ENCODE measurements around the gene MMP25. TPM values are rescaled to one million over a fixed set of nuclear protein-coding genes. Genes with fewer than 3 reads are reported as not detected.

Gene MMP25
- total and polyA plus RNA-seq, 2 experiments from 2014 or later = 6.3 TPM; not detected in 1

DNA sequence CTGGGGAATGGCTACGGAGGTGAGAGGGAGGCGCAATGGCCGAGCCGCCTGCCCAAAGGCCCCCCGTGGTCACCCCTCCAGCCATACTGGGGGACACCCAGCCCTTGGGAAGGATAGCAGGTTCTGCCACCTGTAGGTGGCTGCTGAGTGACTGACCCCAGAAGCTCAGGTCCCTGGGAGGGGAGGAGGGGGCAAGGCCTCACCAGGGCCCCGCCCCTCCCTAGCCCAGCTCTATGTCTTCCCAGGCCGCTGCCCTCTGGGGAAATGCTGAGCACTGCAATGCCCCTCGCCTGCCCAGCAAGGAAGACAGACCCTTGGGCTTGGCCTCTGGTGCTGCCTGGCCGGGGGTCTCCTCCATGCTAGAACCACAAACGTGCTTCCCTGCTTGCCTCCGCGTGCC lies 45.0 kb upstream of the MMP25 start:
- H3K4me1 ChIP-seq (ENCODE audit: insufficient read depth) = peaks cover 2% of the 10 kb centered on the region
- H2AFZ ChIP-seq = no peak overlapping the region
- no peak overlapping the region for H3K4me2 ChIP-seq
- no peak overlapping the region for H3K27ac ChIP-seq
- no peaks in the 10 kb centered on the region for H3K36me3 ChIP-seq (replicated peaks; ENCODE audit: insufficient read depth, low read depth)
- H3K9me2 ChIP-seq (replicated peaks; ENCODE audit: insufficient read depth) = no peaks in the 10 kb centered on the region
- H3K27me3 ChIP-seq = no peaks in the 10 kb centered on the region
- TF ChIP-seq EZH2 (IDR thresholded peaks at IDR 0.05; ENCODE audit: borderline replicate concordance) = no peak
- TF ChIP-seq EZH2phosphoT487 (IDR thresholded peaks at IDR 0.05; ENCODE audit: low read depth, severe bottlenecking, unreplicated experiment) = no peak
- TF ChIP-seq, protein P1, sequence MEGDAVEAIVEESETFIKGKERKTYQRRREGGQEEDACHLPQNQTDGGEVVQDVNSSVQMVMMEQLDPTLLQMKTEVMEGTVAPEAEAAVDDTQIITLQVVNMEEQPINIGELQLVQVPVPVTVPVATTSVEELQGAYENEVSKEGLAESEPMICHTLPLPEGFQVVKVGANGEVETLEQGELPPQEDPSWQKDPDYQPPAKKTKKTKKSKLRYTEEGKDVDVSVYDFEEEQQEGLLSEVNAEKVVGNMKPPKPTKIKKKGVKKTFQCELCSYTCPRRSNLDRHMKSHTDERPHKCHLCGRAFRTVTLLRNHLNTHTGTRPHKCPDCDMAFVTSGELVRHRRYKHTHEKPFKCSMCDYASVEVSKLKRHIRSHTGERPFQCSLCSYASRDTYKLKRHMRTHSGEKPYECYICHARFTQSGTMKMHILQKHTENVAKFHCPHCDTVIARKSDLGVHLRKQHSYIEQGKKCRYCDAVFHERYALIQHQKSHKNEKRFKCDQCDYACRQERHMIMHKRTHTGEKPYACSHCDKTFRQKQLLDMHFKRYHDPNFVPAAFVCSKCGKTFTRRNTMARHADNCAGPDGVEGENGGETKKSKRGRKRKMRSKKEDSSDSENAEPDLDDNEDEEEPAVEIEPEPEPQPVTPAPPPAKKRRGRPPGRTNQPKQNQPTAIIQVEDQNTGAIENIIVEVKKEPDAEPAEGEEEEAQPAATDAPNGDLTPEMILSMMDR (IDR thresholded peaks at IDR 0.05; ENCODE audit: poor library complexity) = no peak
- DNase-seq (ENCODE audit: low spot score) = no peak
- 83% methylated on average over 11 of the region's 12 CpGs for WGBS (ENCODE audit: low lambda C conversion rate, missing lambda C conversion rate)
- H3K4me3 ChIP-seq = no peak overlapping the region
- no peaks in the 10 kb centered on the region for H3K9me3 ChIP-seq (ENCODE audit: low read depth)
- H4K20me1 ChIP-seq (ENCODE audit: insufficient read depth, poor library complexity, severe bottlenecking) = no peaks in the 10 kb centered on the region
- no peaks in the 10 kb centered on the region for H3K79me2 ChIP-seq

GRCh38 chr16:3003582-3004270 lies 42.6 kb upstream of the MMP25 start:
- H2AFZ ChIP-seq = no peak overlapping the region
- H3K27ac ChIP-seq = no peak overlapping the region
- no peaks in the 10 kb centered on the region for H3K27me3 ChIP-seq
- peak; percentile 99 for DNase-seq (ENCODE audit: low spot score)
- H3K9me3 ChIP-seq (ENCODE audit: low read depth) = no peaks in the 10 kb centered on the region
- H4K20me1 ChIP-seq (ENCODE audit: insufficient read depth, poor library complexity, severe bottlenecking) = no peaks in the 10 kb centered on the region
- TF ChIP-seq, protein P1 (IDR thresholded peaks at IDR 0.05; ENCODE audit: poor library complexity) = peak; percentile 65
- TF ChIP-seq EZH2phosphoT487 (IDR thresholded peaks at IDR 0.05; ENCODE audit: low read depth, severe bottlenecking, unreplicated experiment) = no peak
- no peak for TF ChIP-seq EZH2 (IDR thresholded peaks at IDR 0.05; ENCODE audit: borderline replicate concordance)
- no peaks in the 10 kb centered on the region for H3K9me2 ChIP-seq (replicated peaks; ENCODE audit: insufficient read depth)
- peaks cover 25% of the 10 kb centered on the region for H3K4me1 ChIP-seq (ENCODE audit: insufficient read depth)
- H3K36me3 ChIP-seq (replicated peaks; ENCODE audit: insufficient read depth, low read depth) = no peaks in the 10 kb centered on the region
- 9% methylated on average over 50 of the region's 58 CpGs for WGBS (ENCODE audit: low lambda C conversion rate, missing lambda C conversion rate)
- no peaks in the 10 kb centered on the region for H3K79me2 ChIP-seq
- H3K4me2 ChIP-seq = peak overlapping the region; percentile 61
- H3K4me3 ChIP-seq = no peak overlapping the region

GRCh38 chr16:3004319-3004718 lies 42.0 kb upstream of the MMP25 start:
- Histone ChIP-seq H3K4me3 (no peak overlapping the region), H3K36me3 (replicated peaks; ENCODE audit: insufficient read depth, low read depth) (no peaks in the 10 kb centered on the region), H3K9me2 (replicated peaks; ENCODE audit: insufficient read depth) (no peaks in the 10 kb centered on the region), H3K27ac (no peak overlapping the region), H3K27me3 (no peaks in the 10 kb centered on the region), H3K4me2 (no peak overlapping the region), H3K9me3 (ENCODE audit: low read depth) (no peaks in the 10 kb centered on the region), H4K20me1 (ENCODE audit: insufficient read depth, poor library complexity, severe bottlenecking) (no peaks in the 10 kb centered on the region), H2AFZ (no peak overlapping the region), H3K79me2 (no peaks in the 10 kb centered on the region), H3K4me1 (ENCODE audit: insufficient read depth) (peaks cover 31% of the 10 kb centered on the region)
- DNase-seq (ENCODE audit: low spot score) = peak; percentile 62
- WGBS (ENCODE audit: low lambda C conversion rate, missing lambda C conversion rate) = 0% methylated on average over 1 of the region's 67 CpGs
- TF ChIP-seq, protein P1 (IDR thresholded peaks at IDR 0.05; ENCODE audit: poor library complexity) = no peak
- no peak for TF ChIP-seq EZH2 (IDR thresholded peaks at IDR 0.05; ENCODE audit: borderline replicate concordance)
- no peak for TF ChIP-seq EZH2phosphoT487 (IDR thresholded peaks at IDR 0.05; ENCODE audit: low read depth, severe bottlenecking, unreplicated experiment)

Data from hepatocyte (in vitro differentiated cells).